Mesodermal cell (in vitro differentiated cells): ENCODE measurements around the gene KNDC1.

ENCODE experiments used
- H3K27ac ChIP-seq: 2 replicates; pipeline ENCODE4 v1.7.0; 2013; ENCODE audit warnings: mild to moderate bottlenecking, low read depth, low read length, moderate library complexity; ENCODE audit not compliant: severe bottlenecking
- H3K36me3 ChIP-seq: 2 replicates; pipeline ENCODE4 v1.7.1; 2013; ENCODE audit warnings: mild to moderate bottlenecking, low read length, moderate library complexity; ENCODE audit not compliant: control insufficient read depth, insufficient read depth
- H3K4me1 ChIP-seq: one replicate; pipeline ENCODE4 v1.7.1; 2013; ENCODE audit warnings: mild to moderate bottlenecking, low read length; ENCODE audit not compliant: insufficient read depth, control insufficient read depth, poor library complexity, severe bottlenecking
- H3K4me3 ChIP-seq: 2 replicates; pipeline ENCODE4 v1.7.0; 2013; ENCODE audit warnings: low read length, control low read depth, mild to moderate bottlenecking; ENCODE audit not compliant: insufficient read depth, poor library complexity, severe bottlenecking; ENCODE audit errors: extremely low read depth
- H3K9me3 ChIP-seq: 2 replicates; pipeline ENCODE4 v1.7.1; 2013; ENCODE audit warnings: mild to moderate bottlenecking, low read length, moderate library complexity; ENCODE audit not compliant: control insufficient read depth
- WGBS, 2 experiments: methylation state at CpG; one replicate each; pipeline ENCODE4 v1.1.5; 2013; ENCODE audit warnings: missing lambda C conversion rate in 2 of 2; ENCODE audit not compliant: insufficient coverage in 2 of 2; 5-methylcytosine and 5-hydroxymethylcytosine counted together

KNDC1 gene

GRCh38 chr10:133127291-133128125 lies 32.5 kb upstream of the KNDC1 start:
- no peak overlapping the region for H3K4me3 ChIP-seq
- no peak overlapping the region for H3K27ac ChIP-seq
- no peaks in the 10 kb centered on the region for H3K36me3 ChIP-seq
- no peaks in the 10 kb centered on the region for H3K4me1 ChIP-seq
- H3K9me3 ChIP-seq, result no peaks in the 10 kb centered on the region
- 88 to 93% methylated on average over 21 to 22 of the region's 36 CpGs for WGBS, 2 experiments

GRCh38 chr10:133128126-133129070 lies 31.6 kb upstream of the KNDC1 start:
- no peak overlapping the region for H3K27ac ChIP-seq
- 95 to 96% methylated on average over 81 to 82 of the region's 83 CpGs for WGBS, 2 experiments
- no peaks in the 10 kb centered on the region for H3K9me3 ChIP-seq
- H3K36me3 ChIP-seq, result no peaks in the 10 kb centered on the region
- no peak overlapping the region for H3K4me3 ChIP-seq
- no peaks in the 10 kb centered on the region for H3K4me1 ChIP-seq

DNA sequence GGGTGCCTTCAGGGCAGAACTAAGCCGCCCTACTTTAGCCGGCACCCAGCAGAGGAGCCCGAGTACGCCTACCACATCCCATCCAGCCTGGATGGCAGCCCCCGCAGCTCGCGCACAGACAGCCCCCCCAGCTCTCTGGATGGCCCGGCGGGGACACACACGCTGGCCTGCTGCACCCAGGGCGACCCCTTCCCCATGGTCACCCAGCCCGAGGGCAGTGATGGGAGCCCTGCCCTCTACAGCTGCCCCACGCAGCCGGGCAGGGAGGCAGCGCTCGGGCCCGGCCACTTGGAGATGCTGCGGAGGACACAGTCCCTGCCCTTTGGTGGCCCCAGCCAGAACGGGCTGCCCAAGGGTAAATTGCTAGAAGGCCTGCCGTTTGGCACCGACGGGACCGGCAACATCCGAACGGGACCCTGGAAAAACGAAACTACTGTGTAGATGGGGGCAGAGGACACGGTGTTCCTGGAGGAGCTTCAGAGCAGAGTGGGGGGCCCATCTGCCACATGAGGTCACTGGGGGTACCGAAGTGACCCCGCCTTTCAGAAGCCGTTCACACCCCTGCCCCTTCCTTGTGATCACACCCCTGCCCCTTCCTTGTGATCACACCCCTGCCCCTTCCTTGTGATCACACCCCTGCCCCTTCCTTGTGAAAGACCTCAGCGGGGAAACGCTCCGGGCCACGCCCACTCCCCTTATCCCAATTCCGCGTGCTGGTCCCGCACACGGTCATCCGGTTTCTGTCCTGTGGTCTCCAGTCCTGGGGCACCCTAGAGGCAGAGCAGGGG lies 30.8 kb upstream of the KNDC1 start:
- no peak overlapping the region for H3K27ac ChIP-seq
- no peak overlapping the region for H3K4me3 ChIP-seq
- no peaks in the 10 kb centered on the region for H3K4me1 ChIP-seq
- H3K9me3 ChIP-seq, result no peaks in the 10 kb centered on the region
- no peaks in the 10 kb centered on the region for H3K36me3 ChIP-seq
- WGBS, 2 experiments, result 81 to 83% methylated on average over 27 to 36 of the region's 39 CpGs

GRCh38 chr10:133129859-133130495 lies 30.0 kb upstream of the KNDC1 start:
- WGBS, 2 experiments, result 77 to 83% methylated on average over 14 to 19 of the region's 20 CpGs
- Histone ChIP-seq H3K4me3 (no peak overlapping the region), H3K27ac (no peak overlapping the region), H3K36me3 (no peaks in the 10 kb centered on the region), H3K9me3 (no peaks in the 10 kb centered on the region), H3K4me1 (no peaks in the 10 kb centered on the region)

GRCh38 chr10:133130602-133131001 lies 29.4 kb upstream of the KNDC1 start:
- no peaks in the 10 kb centered on the region for H3K36me3 ChIP-seq
- WGBS, 2 experiments, result 86 to 90% methylated on average over 10 to 11 of the region's 11 CpGs
- no peaks in the 10 kb centered on the region for H3K4me1 ChIP-seq
- no peak overlapping the region for H3K27ac ChIP-seq
- no peaks in the 10 kb centered on the region for H3K9me3 ChIP-seq
- H3K4me3 ChIP-seq, result no peak overlapping the region

DNA sequence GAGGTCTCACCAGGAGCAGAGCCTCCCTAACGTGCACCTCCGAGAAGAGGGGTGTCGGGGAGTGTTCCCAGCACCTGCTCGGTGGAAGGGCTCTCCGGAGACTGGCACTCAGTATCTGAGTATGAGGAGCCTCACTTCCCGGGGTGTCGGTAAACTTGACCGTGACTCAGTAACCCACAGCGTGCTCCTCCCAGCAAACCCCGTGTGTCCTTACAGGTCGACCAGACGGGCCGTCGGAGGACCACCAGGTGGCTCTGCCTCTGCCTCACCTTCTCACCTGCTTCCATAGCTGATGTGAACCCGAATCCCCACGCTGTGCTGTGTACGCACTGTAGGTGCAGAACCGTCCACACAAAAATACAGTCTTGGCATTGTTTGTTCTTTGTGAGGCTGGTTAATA lies 29.0 kb upstream of the KNDC1 start:
- no peak overlapping the region for H3K27ac ChIP-seq
- no peak overlapping the region for H3K4me3 ChIP-seq
- no peaks in the 10 kb centered on the region for H3K4me1 ChIP-seq
- WGBS, 2 experiments, result 75 to 81% methylated on average over 16 to 18 of the region's 18 CpGs
- H3K9me3 ChIP-seq, result no peaks in the 10 kb centered on the region
- no peaks in the 10 kb centered on the region for H3K36me3 ChIP-seq

- no peaks in the 10 kb centered on the region for H3K9me3 ChIP-seq
- H3K4me1 ChIP-seq, result no peaks in the 10 kb centered on the region
- no peaks in the 10 kb centered on the region for H3K36me3 ChIP-seq
- no peak overlapping the region for H3K27ac ChIP-seq
- 91% methylated on average over 29 to 41 of the region's 41 CpGs for WGBS, 2 experiments
- no peak overlapping the region for H3K4me3 ChIP-seq
Observed at GRCh38 chr10:133131734-133132472, 28.1 kb upstream of the KNDC1 start.

GRCh38 chr10:133132473-133133291 lies 27.3 kb upstream of the KNDC1 start:
- no peak overlapping the region for H3K27ac ChIP-seq
- no peaks in the 10 kb centered on the region for H3K36me3 ChIP-seq
- H3K4me3 ChIP-seq, result no peak overlapping the region
- H3K4me1 ChIP-seq, result no peaks in the 10 kb centered on the region
- 88 to 92% methylated on average over 24 to 26 of the region's 26 CpGs for WGBS, 2 experiments
- no peaks in the 10 kb centered on the region for H3K9me3 ChIP-seq
